Ascending aorta (tissue), 2 donors: ENCODE measurements around the gene XPO6. TPM values are rescaled to one million over a fixed set of nuclear protein-coding genes. Genes with fewer than 3 reads are reported as not detected.

Experiments used
- DNase-seq, 2 donors: peaks; one replicate each; pipeline ENCODE4 v3.0.0-alpha.2; 2019; ENCODE audit warnings: low spot score in 2 of 2
- H3K27ac ChIP-seq, 2 donors: fragments of 200-600 bp; sonication (generic); one replicate each; pipeline ENCODE4 v1.5.1; 2016 to 2017; ENCODE audit warnings: mild to moderate bottlenecking in 1 of 2
- H3K27me3 ChIP-seq: fragments of 200-600 bp; sonication (generic); one replicate; pipeline ENCODE4 v1.5.1; 2017
- H3K36me3 ChIP-seq, 2 donors: fragments of 200-600 bp; sonication (generic); one replicate each; pipeline ENCODE4 v1.5.1; 2016
- H3K4me1 ChIP-seq, 2 donors: fragments of 200-600 bp; sonication (generic); one replicate each; pipeline ENCODE4 v1.5.1; 2016 to 2017; ENCODE audit warnings: mild to moderate bottlenecking in 1 of 2
- H3K4me3 ChIP-seq, 2 donors: fragments of 200-600 bp; sonication (generic); one replicate each; pipeline ENCODE4 v1.5.1; 2016 to 2017; ENCODE audit warnings: mild to moderate bottlenecking in 1 of 2
- H3K9me3 ChIP-seq, 2 donors: fragments of 200-600 bp; sonication (generic); one replicate each; pipeline ENCODE4 v1.5.1; 2016
- CTCF ChIP-seq, 3 experiments: fragments of 200-600 bp in 2 of 3; fragments of 450-650 bp in 1 of 3; sonication (generic) in 2 of 3; IDR thresholded peaks; one replicate each; pipeline ENCODE4 v1.5.1; 2016 to 2019; ENCODE audit warnings: antibody characterized with exemption in 3 of 3, mild to moderate bottlenecking in 1 of 3, moderate library complexity in 1 of 3
- intact Hi-C: fragments of 100-400 bp; cut with DNase I; formaldehyde crosslinking; loops from one replicate; pipeline ENCODE4 v1.15.1; 2023
- total RNA-seq: library from RNA; depleted of rRNA; stranded (reverse); fragments of >200 nt; gene quantifications from one replicate; pipeline ENCODE4 v1.1.0, GENCODE V29; 2016

Gene XPO6
- total RNA-seq, 1 donor from 2014 or later = 180 TPM

DNA sequence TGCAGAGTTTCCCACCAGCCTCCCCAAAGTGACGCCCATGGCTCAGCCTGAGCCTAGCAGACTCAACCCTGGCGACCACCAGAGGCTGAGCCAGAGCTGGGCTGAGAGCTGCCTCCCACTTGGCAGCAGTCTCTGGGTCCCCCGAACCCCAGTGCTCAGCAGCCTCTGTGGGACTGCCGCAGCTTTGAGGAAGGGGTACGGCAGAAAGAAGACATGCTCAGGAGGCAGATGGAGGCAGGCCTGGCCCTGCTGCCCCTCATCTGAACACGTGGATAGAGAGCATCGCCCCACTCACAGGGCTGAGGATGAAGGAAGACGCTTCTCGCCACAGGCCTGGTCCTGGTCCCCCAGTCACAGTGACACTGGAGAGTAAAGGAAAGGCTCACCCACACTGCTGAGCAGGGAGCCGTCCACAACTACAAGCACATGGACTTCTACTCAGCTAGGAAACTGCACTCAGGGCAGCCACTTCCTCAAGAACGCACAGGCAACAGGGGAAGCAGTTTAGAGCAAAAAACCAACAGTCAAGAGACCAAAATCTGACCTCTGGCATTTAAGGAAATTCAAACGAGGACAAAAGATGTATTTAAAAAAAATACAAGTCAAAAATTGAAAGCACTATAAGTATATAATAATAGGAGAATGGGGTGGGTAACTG lies 103.0 kb downstream of the XPO6 start:
- TF ChIP-seq CTCF (IDR thresholded peaks at IDR 0.05) = no peak
- Histone ChIP-seq H3K4me1 (no peaks in the 10 kb centered on the region), H3K4me3 (no peak overlapping the region), H3K27ac (no peak overlapping the region), H3K9me3 (no peaks in the 10 kb centered on the region), H3K36me3 (peaks cover 73 to 88% of the 10 kb centered on the region in 2 donors), H3K27me3 (no peaks in the 10 kb centered on the region)
- intact Hi-C loops = no loop called here
- no peak for DNase-seq

DNA sequence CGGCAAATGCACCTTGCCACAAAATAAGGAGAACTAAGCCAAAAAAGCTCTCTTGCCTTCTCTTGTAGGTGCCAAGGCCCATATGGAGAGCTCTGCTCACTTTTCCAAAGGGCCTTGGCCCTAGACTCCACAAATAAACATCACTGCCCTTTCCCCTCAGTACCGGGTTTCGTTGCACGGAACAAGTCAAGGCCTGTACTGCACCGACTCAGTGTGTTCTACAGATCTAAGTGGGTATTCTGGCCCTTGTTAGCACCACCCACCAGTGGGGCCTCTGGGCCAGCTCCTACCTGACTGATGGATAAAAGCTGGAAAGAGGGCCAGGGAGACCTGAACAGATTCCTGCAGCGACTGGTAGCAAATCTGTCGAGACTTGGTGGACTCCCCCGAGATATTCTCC lies 104.5 kb downstream of the XPO6 start:
- no peak for TF ChIP-seq CTCF (IDR thresholded peaks at IDR 0.05)
- Histone ChIP-seq H3K27ac (no peak overlapping the region), H3K4me3 (no peak overlapping the region), H3K4me1 (no peaks in the 10 kb centered on the region), H3K9me3 (no peaks in the 10 kb centered on the region), H3K36me3 (peaks cover 76 to 90% of the 10 kb centered on the region in 2 donors), H3K27me3 (no peaks in the 10 kb centered on the region)
- intact Hi-C loops = no loop called here
- no peak for DNase-seq

- Histone ChIP-seq H3K9me3 (no peaks in the 10 kb centered on the region), H3K4me3 (no peak overlapping the region), H3K36me3 (peaks cover 75 to 90% of the 10 kb centered on the region in 2 donors), H3K4me1 (no peaks in the 10 kb centered on the region), H3K27ac (no peak overlapping the region), H3K27me3 (no peaks in the 10 kb centered on the region)
- TF ChIP-seq CTCF (IDR thresholded peaks at IDR 0.05) = no peak
- intact Hi-C loops = no loop called here
- DNase-seq = no peak
Measured at GRCh38 chr16:28106467-28107215, 105.1 kb downstream of the XPO6 start.

DNA sequence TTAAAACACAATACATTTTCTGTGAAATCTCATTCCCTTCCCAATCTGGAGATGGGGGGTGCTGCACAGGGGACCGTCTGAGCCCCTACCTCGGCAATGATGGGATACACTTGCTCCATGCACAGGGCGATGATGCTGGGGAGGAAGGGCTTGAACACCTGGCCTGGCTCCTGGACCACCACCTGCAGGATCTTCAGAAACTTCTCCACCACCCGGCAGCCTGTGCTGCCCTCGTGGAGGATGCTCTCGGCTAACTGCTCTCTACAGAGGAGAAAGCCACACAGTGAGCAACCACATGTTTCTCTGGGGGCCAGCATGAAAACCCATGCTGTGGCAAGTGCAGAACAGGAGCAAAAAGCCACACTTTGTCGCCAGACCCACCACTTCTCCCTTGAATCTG lies 105.8 kb downstream of the XPO6 start:
- intact Hi-C loops = no loop called here
- H3K4me1 ChIP-seq = no peaks in the 10 kb centered on the region
- no peak for DNase-seq
- peaks cover 78 to 91% of the 10 kb centered on the region in 2 donors for H3K36me3 ChIP-seq
- H3K9me3 ChIP-seq = no peaks in the 10 kb centered on the region
- H3K4me3 ChIP-seq = no peak overlapping the region
- TF ChIP-seq CTCF (IDR thresholded peaks at IDR 0.05) = no peak
- H3K27ac ChIP-seq = no peak overlapping the region
- H3K27me3 ChIP-seq = no peaks in the 10 kb centered on the region

- TF ChIP-seq CTCF (IDR thresholded peaks at IDR 0.05) = no peak
- no peak overlapping the region for H3K27ac ChIP-seq
- no peaks in the 10 kb centered on the region for H3K9me3 ChIP-seq
- intact Hi-C loops = no loop called here
- H3K36me3 ChIP-seq = peaks cover 84 to 97% of the 10 kb centered on the region in 2 donors
- H3K4me3 ChIP-seq = no peak overlapping the region
- DNase-seq = no peak
- no peaks in the 10 kb centered on the region for H3K27me3 ChIP-seq
- no peaks in the 10 kb centered on the region for H3K4me1 ChIP-seq
Measured at GRCh38 chr16:28105297-28105696, 106.5 kb downstream of the XPO6 start.
